ENCODE results near the gene AXL.
A peak's percentile ranks its signal among the peaks of the same experiment; 100 is the strongest.

The AXL gene

GRCh38 chr19:41263042-41263849 is 44.2 kb downstream of the AXL start:
- Histone ChIP-seq H3K27ac (ENCODE audit: low read depth, low read length) (peak overlapping the region; percentile 44), H3K4me3 (ENCODE audit: low read depth, low read length) (peak overlapping the region; percentile 83), H3K9me3 (ENCODE audit: control insufficient read depth, insufficient read depth, low read depth, low read length) (no peaks in the 10 kb centered on the region), H3K27me3 (ENCODE audit: control insufficient read depth, insufficient read depth, low read length) (no peaks in the 10 kb centered on the region), H3K36me3 (ENCODE audit: control insufficient read depth, insufficient read depth, low read length) (peaks cover 33% of the 10 kb centered on the region), H3K4me1 (ENCODE audit: control insufficient read depth, insufficient read depth, low read length) (peaks cover 15% of the 10 kb centered on the region), H3K9ac (ENCODE audit: low read length) (peak overlapping the region; percentile 94)

- Histone ChIP-seq H3K4me1 (ENCODE audit: control insufficient read depth, insufficient read depth, low read length) (peaks cover 15% of the 10 kb centered on the region), H3K4me3 (ENCODE audit: low read depth, low read length) (peak within 1 kb of the TSS; percentile 92), H3K9ac (ENCODE audit: low read length) (peak within 1 kb of the TSS; percentile 100), H3K36me3 (ENCODE audit: control insufficient read depth, insufficient read depth, low read length) (peaks cover 33% of the 10 kb centered on the region), H3K9me3 (ENCODE audit: control insufficient read depth, insufficient read depth, low read depth, low read length) (no peaks in the 10 kb centered on the region), H3K27ac (ENCODE audit: low read depth, low read length) (peak within 1 kb of the TSS; percentile 99), H3K27me3 (ENCODE audit: control insufficient read depth, insufficient read depth, low read length) (no peaks in the 10 kb centered on the region)
Observed at GRCh38 chr19:41263850-41264580, 45.0 kb downstream of the AXL start, which contains the start of gene HNRNPUL1. Gene HNRNPUL1 (plus strand): TSS chr19:41264372. CDS start chr19:41264504, 132 bp downstream.

- Histone ChIP-seq H3K27me3 (ENCODE audit: control insufficient read depth, insufficient read depth, low read length) (no peaks in the 10 kb centered on the region), H3K9ac (ENCODE audit: low read length) (peak overlapping the region; percentile 100), H3K4me3 (ENCODE audit: low read depth, low read length) (peak overlapping the region; percentile 92), H3K9me3 (ENCODE audit: control insufficient read depth, insufficient read depth, low read depth, low read length) (no peaks in the 10 kb centered on the region), H3K36me3 (ENCODE audit: control insufficient read depth, insufficient read depth, low read length) (peaks cover 33% of the 10 kb centered on the region), H3K27ac (ENCODE audit: low read depth, low read length) (peak overlapping the region; percentile 99), H3K4me1 (ENCODE audit: control insufficient read depth, insufficient read depth, low read length) (peaks cover 15% of the 10 kb centered on the region)
Observed at GRCh38 chr19:41264581-41265394, 45.8 kb downstream of the AXL start.

GRCh38 chr19:41265395-41266153 is 46.6 kb downstream of the AXL start:
- Histone ChIP-seq H3K9me3 (ENCODE audit: control insufficient read depth, insufficient read depth, low read depth, low read length) (no peaks in the 10 kb centered on the region), H3K27ac (ENCODE audit: low read depth, low read length) (peak overlapping the region; percentile 99), H3K27me3 (ENCODE audit: control insufficient read depth, insufficient read depth, low read length) (no peaks in the 10 kb centered on the region), H3K36me3 (ENCODE audit: control insufficient read depth, insufficient read depth, low read length) (peaks cover 39% of the 10 kb centered on the region), H3K9ac (ENCODE audit: low read length) (peak overlapping the region; percentile 100), H3K4me1 (ENCODE audit: control insufficient read depth, insufficient read depth, low read length) (peaks cover 15% of the 10 kb centered on the region), H3K4me3 (ENCODE audit: low read depth, low read length) (peak overlapping the region; percentile 92)

- peaks cover 9% of the 10 kb centered on the region for H3K4me1 ChIP-seq (ENCODE audit: control insufficient read depth, insufficient read depth, low read length)
- H3K27ac ChIP-seq (ENCODE audit: low read depth, low read length), result no peak overlapping the region
- no peaks in the 10 kb centered on the region for H3K9me3 ChIP-seq (ENCODE audit: control insufficient read depth, insufficient read depth, low read depth, low read length)
- H3K36me3 ChIP-seq (ENCODE audit: control insufficient read depth, insufficient read depth, low read length), result peaks cover 73% of the 10 kb centered on the region
- no peak overlapping the region for H3K9ac ChIP-seq (ENCODE audit: low read length)
- no peak overlapping the region for H3K4me3 ChIP-seq (ENCODE audit: low read depth, low read length)
- no peaks in the 10 kb centered on the region for H3K27me3 ChIP-seq (ENCODE audit: control insufficient read depth, insufficient read depth, low read length)
Observed at GRCh38 chr19:41269055-41269454, 50.0 kb downstream of the AXL start.

- Histone ChIP-seq H3K36me3 (ENCODE audit: control insufficient read depth, insufficient read depth, low read length) (peaks cover 79% of the 10 kb centered on the region), H3K27ac (ENCODE audit: low read depth, low read length) (no peak overlapping the region), H3K9me3 (ENCODE audit: control insufficient read depth, insufficient read depth, low read depth, low read length) (no peaks in the 10 kb centered on the region), H3K4me3 (ENCODE audit: low read depth, low read length) (no peak overlapping the region), H3K9ac (ENCODE audit: low read length) (no peak overlapping the region), H3K27me3 (ENCODE audit: control insufficient read depth, insufficient read depth, low read length) (no peaks in the 10 kb centered on the region), H3K4me1 (ENCODE audit: control insufficient read depth, insufficient read depth, low read length) (peaks cover 9% of the 10 kb centered on the region)
Observed at GRCh38 chr19:41269571-41269970, 50.5 kb downstream of the AXL start.

GRCh38 chr19:41273076-41273475 is 54.1 kb downstream of the AXL start:
- Histone ChIP-seq H3K4me1 (ENCODE audit: control insufficient read depth, insufficient read depth, low read length) (no peaks in the 10 kb centered on the region), H3K27me3 (ENCODE audit: control insufficient read depth, insufficient read depth, low read length) (no peaks in the 10 kb centered on the region), H3K27ac (ENCODE audit: low read depth, low read length) (no peak overlapping the region), H3K36me3 (ENCODE audit: control insufficient read depth, insufficient read depth, low read length) (peaks cover 99% of the 10 kb centered on the region), H3K9ac (ENCODE audit: low read length) (no peak overlapping the region), H3K9me3 (ENCODE audit: control insufficient read depth, insufficient read depth, low read depth, low read length) (no peaks in the 10 kb centered on the region), H3K4me3 (ENCODE audit: low read depth, low read length) (no peak overlapping the region)

GRCh38 chr19:41274802-41275201 is 55.8 kb downstream of the AXL start:
- Histone ChIP-seq H3K36me3 (ENCODE audit: control insufficient read depth, insufficient read depth, low read length) (peaks cover 99% of the 10 kb centered on the region), H3K4me3 (ENCODE audit: low read depth, low read length) (no peak overlapping the region), H3K9me3 (ENCODE audit: control insufficient read depth, insufficient read depth, low read depth, low read length) (no peaks in the 10 kb centered on the region), H3K4me1 (ENCODE audit: control insufficient read depth, insufficient read depth, low read length) (no peaks in the 10 kb centered on the region), H3K27ac (ENCODE audit: low read depth, low read length) (no peak overlapping the region), H3K27me3 (ENCODE audit: control insufficient read depth, insufficient read depth, low read length) (no peaks in the 10 kb centered on the region), H3K9ac (ENCODE audit: low read length) (no peak overlapping the region)

- H3K9me3 ChIP-seq (ENCODE audit: control insufficient read depth, insufficient read depth, low read depth, low read length), result no peaks in the 10 kb centered on the region
- no peak overlapping the region for H3K27ac ChIP-seq (ENCODE audit: low read depth, low read length)
- no peak overlapping the region for H3K9ac ChIP-seq (ENCODE audit: low read length)
- peaks cover 99% of the 10 kb centered on the region for H3K36me3 ChIP-seq (ENCODE audit: control insufficient read depth, insufficient read depth, low read length)
- no peaks in the 10 kb centered on the region for H3K4me1 ChIP-seq (ENCODE audit: control insufficient read depth, insufficient read depth, low read length)
- no peaks in the 10 kb centered on the region for H3K27me3 ChIP-seq (ENCODE audit: control insufficient read depth, insufficient read depth, low read length)
- no peak overlapping the region for H3K4me3 ChIP-seq (ENCODE audit: low read depth, low read length)
Observed at GRCh38 chr19:41276231-41276630, 57.2 kb downstream of the AXL start.

- H3K9me3 ChIP-seq (ENCODE audit: control insufficient read depth, insufficient read depth, low read depth, low read length), result no peaks in the 10 kb centered on the region
- no peaks in the 10 kb centered on the region for H3K4me1 ChIP-seq (ENCODE audit: control insufficient read depth, insufficient read depth, low read length)
- no peak overlapping the region for H3K9ac ChIP-seq (ENCODE audit: low read length)
- peaks cover 97% of the 10 kb centered on the region for H3K36me3 ChIP-seq (ENCODE audit: control insufficient read depth, insufficient read depth, low read length)
- H3K4me3 ChIP-seq (ENCODE audit: low read depth, low read length), result no peak overlapping the region
- no peak overlapping the region for H3K27ac ChIP-seq (ENCODE audit: low read depth, low read length)
- no peaks in the 10 kb centered on the region for H3K27me3 ChIP-seq (ENCODE audit: control insufficient read depth, insufficient read depth, low read length)
Observed at GRCh38 chr19:41278478-41278877, 59.5 kb downstream of the AXL start.
